DOHH2 (cell line): ENCODE results near the gene PRKCQ.

Source experiments
- H3F3A ChIP-seq: fragments of 200-600 bp; sonication (generic), shearing (Covaris generic); 2 replicates; pipeline ENCODE4 v1.6.0; 2016; ENCODE audit warnings: antibody characterized with exemption, mild to moderate bottlenecking; ENCODE audit not compliant: control insufficient read depth, insufficient read depth
- H3K27ac ChIP-seq: fragments of 200-600 bp; sonication (generic); 2 replicates; pipeline ENCODE4 v1.5.1; 2014; ENCODE audit warnings: low read depth, mild to moderate bottlenecking, low read length, moderate library complexity
- H3K27me3 ChIP-seq: fragments of 200-600 bp; sonication (generic); 2 replicates; pipeline ENCODE4 v1.6.1; 2014; ENCODE audit warnings: mild to moderate bottlenecking, low read length, mixed read lengths; ENCODE audit not compliant: control insufficient read depth
- H3K36me3 ChIP-seq: fragments of 200-600 bp; sonication (generic); 2 replicates; pipeline ENCODE4 v1.6.1; 2014; ENCODE audit warnings: mild to moderate bottlenecking, low read length, moderate library complexity, mixed read lengths; ENCODE audit not compliant: control insufficient read depth
- H3K4me1 ChIP-seq: fragments of 200-600 bp; sonication (generic); 2 replicates; pipeline ENCODE4 v1.6.1; 2014; ENCODE audit warnings: mild to moderate bottlenecking, low read length, mixed read lengths; ENCODE audit not compliant: control insufficient read depth
- H3K4me2 ChIP-seq: fragments of 200-600 bp; sonication (generic); 2 replicates; pipeline ENCODE4 v1.6.0; 2014; ENCODE audit warnings: mild to moderate bottlenecking, low read length, moderate library complexity
- H3K4me3 ChIP-seq: fragments of 200-600 bp; sonication (generic); 2 replicates; pipeline ENCODE4 v1.5.1; 2014; ENCODE audit warnings: mild to moderate bottlenecking, low read length, mixed read lengths
- H3K79me2 ChIP-seq: fragments of 200-600 bp; sonication (generic); 2 replicates; pipeline ENCODE4 v1.6.1; 2014; ENCODE audit warnings: mild to moderate bottlenecking, low read length, mixed read lengths; ENCODE audit not compliant: control insufficient read depth
- H3K9me2 ChIP-seq: fragments of 200-600 bp; sonication (generic); replicated peaks from 2 replicates; pipeline ENCODE4 v1.6.1; 2014; ENCODE audit warnings: mild to moderate bottlenecking, low read length, mixed read lengths; ENCODE audit not compliant: control insufficient read depth
- H3K9me3 ChIP-seq: fragments of 200-600 bp; sonication (generic); 2 replicates; pipeline ENCODE4 v1.6.1; 2014; ENCODE audit warnings: antibody characterized with exemption, low read length, mixed read lengths; ENCODE audit not compliant: control insufficient read depth, insufficient read depth
- H4K20me1 ChIP-seq: fragments of 200-600 bp; sonication (generic); 2 replicates; pipeline ENCODE4 v1.6.0; 2014; ENCODE audit warnings: low read depth, mild to moderate bottlenecking, antibody characterized with exemption, low read length, moderate library complexity; ENCODE audit not compliant: control insufficient read depth, insufficient read depth
- CTCF ChIP-seq: fragments of 200-600 bp; sonication (generic); IDR thresholded peaks from one replicate; pipeline ENCODE4 v1.5.1; 2014; ENCODE audit warnings: antibody characterized with exemption, mild to moderate bottlenecking, low read depth, low read length; ENCODE audit not compliant: poor library complexity, severe bottlenecking
- EZH2phosphoT487 ChIP-seq: fragments of 200-600 bp; sonication (generic); IDR thresholded peaks from 2 replicates; pipeline ENCODE4 v1.6.1; 2017; ENCODE audit warnings: borderline replicate concordance, mild to moderate bottlenecking, antibody characterized with exemption, low read length, moderate library complexity, mixed read lengths

Gene PRKCQ

GRCh38 chr10:6589287-6590094 is 9.4 kb upstream of the PRKCQ start:
- H3K27ac ChIP-seq, result no peak overlapping the region
- TF ChIP-seq EZH2phosphoT487, result no peak
- TF ChIP-seq CTCF, result no peak
- no peaks in the 10 kb centered on the region for H3F3A ChIP-seq
- no peaks in the 10 kb centered on the region for H3K9me3 ChIP-seq
- peaks cover 8% of the 10 kb centered on the region for H3K27me3 ChIP-seq
- H3K9me2 ChIP-seq, result no peaks in the 10 kb centered on the region
- no peaks in the 10 kb centered on the region for H3K36me3 ChIP-seq
- no peak overlapping the region for H3K4me3 ChIP-seq
- H3K4me1 ChIP-seq, result no peaks in the 10 kb centered on the region
- H4K20me1 ChIP-seq, result no peaks in the 10 kb centered on the region
- no peak overlapping the region for H3K4me2 ChIP-seq
- H3K79me2 ChIP-seq, result no peaks in the 10 kb centered on the region

DNA sequence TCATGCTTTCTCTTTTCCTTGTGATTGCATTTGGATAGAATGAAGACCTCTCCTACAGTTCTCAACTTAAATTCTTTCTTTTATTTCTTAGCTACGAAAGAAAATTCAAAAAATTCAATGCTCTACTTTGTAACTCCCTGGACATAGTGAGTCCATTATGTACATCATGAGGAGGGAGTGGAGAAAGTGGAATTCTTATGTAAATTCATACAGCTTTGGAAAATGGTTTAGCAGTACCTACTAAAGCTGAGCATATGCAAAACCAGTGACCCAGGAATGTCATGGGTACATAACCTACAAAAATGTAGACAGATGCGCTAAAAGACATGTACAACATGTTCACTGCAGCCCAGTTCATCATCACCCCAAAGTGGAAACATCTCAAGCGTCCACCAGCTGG is 8.8 kb upstream of the PRKCQ start:
- Histone ChIP-seq H3K4me1 (no peaks in the 10 kb centered on the region), H3K4me2 (no peak overlapping the region), H3K79me2 (no peaks in the 10 kb centered on the region), H4K20me1 (no peaks in the 10 kb centered on the region), H3K27ac (no peak overlapping the region), H3F3A (no peaks in the 10 kb centered on the region), H3K27me3 (peaks cover 3% of the 10 kb centered on the region), H3K9me3 (no peaks in the 10 kb centered on the region), H3K4me3 (no peak overlapping the region), H3K9me2 (no peaks in the 10 kb centered on the region), H3K36me3 (no peaks in the 10 kb centered on the region)
- TF ChIP-seq CTCF (no peak), EZH2phosphoT487 (no peak)

DNA sequence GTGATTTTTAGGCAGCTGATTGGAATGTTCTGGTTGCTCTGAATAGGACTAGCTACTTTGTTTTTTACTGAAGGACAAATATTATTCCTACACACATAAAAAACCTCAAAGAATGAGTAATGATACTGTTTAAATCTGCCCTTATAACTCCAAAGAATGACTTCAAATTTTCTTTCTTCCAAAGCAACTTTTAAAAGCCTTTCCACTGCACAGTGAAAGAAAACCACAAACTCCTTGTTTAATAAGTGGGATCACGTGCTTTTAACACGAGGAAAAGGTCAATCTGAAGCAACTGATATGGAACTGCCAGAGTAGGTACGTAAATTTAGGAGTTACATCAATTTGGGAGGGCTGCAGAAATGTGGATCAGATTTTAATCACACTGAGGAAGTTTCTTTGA is 8.0 kb upstream of the PRKCQ start:
- Histone ChIP-seq H3K36me3 (no peaks in the 10 kb centered on the region), H4K20me1 (no peaks in the 10 kb centered on the region), H3K9me3 (no peaks in the 10 kb centered on the region), H3K27ac (no peak overlapping the region), H3K27me3 (no peaks in the 10 kb centered on the region; the same call in 1 of the 2 replicates), H3K4me2 (no peak overlapping the region), H3K4me1 (no peaks in the 10 kb centered on the region), H3K4me3 (no peak overlapping the region), H3K9me2 (no peaks in the 10 kb centered on the region), H3F3A (no peaks in the 10 kb centered on the region), H3K79me2 (no peaks in the 10 kb centered on the region)
- TF ChIP-seq CTCF (no peak), EZH2phosphoT487 (no peak)
